A673 (cell line): ENCODE results near the gene IFNAR1. TPM values are rescaled to one million over a fixed set of nuclear protein-coding genes. Genes with fewer than 3 reads are reported as not detected.

Experiments
- BruUV-seq: library from RNA; stranded (reverse); fragments of 400-500 nt; replicated peaks from 2 replicates; lab custom pipeline; 2021; lab: Mats Ljungman, UMichigan
- CTCF ChIA-PET: fragments of 300-600 bp; sonication (Branson Sonifier 250); formaldehyde crosslinking; loops from one replicate; lab custom pipeline; 2022; ENCODE audit warnings: antibody characterized with exemption; lab: Charles Lee
- POLR2A ChIA-PET: fragments of 300-600 bp; sonication (Branson Sonifier 250); formaldehyde crosslinking; loops from one replicate; lab custom pipeline; 2022; ENCODE audit warnings: antibody characterized with exemption; ENCODE audit not compliant: low non-redundant PET; lab: Charles Lee
- DNase-seq: peaks from one replicate; pipeline ENCODE4 v3.0.0-alpha.2; 2015; ENCODE audit warnings: low spot score
- H3K27ac ChIP-seq: fragments of 200-600 bp; sonication (generic); 2 replicates; pipeline ENCODE4 v1.5.1; 2016; ENCODE audit warnings: mixed run types, low read depth, mild to moderate bottlenecking, mixed read lengths, antibody characterized with exemption, low read length; ENCODE audit not compliant: poor library complexity, severe bottlenecking
- H3K27me3 ChIP-seq: fragments of 200-600 bp; sonication (generic); replicated peaks from 2 replicates; pipeline ENCODE4 v1.6.1; 2017; ENCODE audit warnings: mixed run types, low read depth, mild to moderate bottlenecking, mixed read lengths, antibody characterized with exemption, low read length; ENCODE audit not compliant: insufficient read depth, poor library complexity
- H3K36me3 ChIP-seq: fragments of 200-600 bp; sonication (generic); 2 replicates; pipeline ENCODE4 v1.6.1; 2016; ENCODE audit warnings: mixed run types, mild to moderate bottlenecking, mixed read lengths, antibody characterized with exemption, low read length; ENCODE audit not compliant: insufficient read depth, poor library complexity, severe bottlenecking
- H3K4me1 ChIP-seq: fragments of 200-600 bp; sonication (generic); 2 replicates; pipeline ENCODE4 v1.6.1; 2017; ENCODE audit warnings: mixed run types, mild to moderate bottlenecking, mixed read lengths, antibody characterized with exemption, low read length; ENCODE audit not compliant: insufficient read depth, poor library complexity, severe bottlenecking
- H3K4me3 ChIP-seq: fragments of 200-600 bp; sonication (generic); 2 replicates; pipeline ENCODE4 v1.5.1; 2016; ENCODE audit warnings: low read depth, mixed run types, mild to moderate bottlenecking, mixed read lengths, low read length; ENCODE audit not compliant: poor library complexity, severe bottlenecking
- H3K9me3 ChIP-seq: fragments of 200-600 bp; sonication (generic); 2 replicates; pipeline ENCODE4 v1.6.1; 2016; ENCODE audit warnings: mixed run types, low read depth, mild to moderate bottlenecking, mixed read lengths, antibody characterized with exemption, low read length; ENCODE audit not compliant: poor library complexity, severe bottlenecking
- CTCF ChIP-seq: fragments of 300-800, 200-600 bp; sonication (generic); conservative IDR thresholded peaks from 2 replicates; pipeline ENCODE4 v1.5.1; 2017; ENCODE audit warnings: low read depth, mild to moderate bottlenecking, antibody characterized with exemption, low read length, moderate library complexity, mixed read lengths
- EZH2 ChIP-seq: fragments of 200-600 bp; sonication (generic); IDR thresholded peaks from 2 replicates; pipeline ENCODE4 v1.6.1; 2017; ENCODE audit warnings: borderline replicate concordance, low read depth, mild to moderate bottlenecking, mixed read lengths, antibody characterized with exemption, low read length; ENCODE audit not compliant: poor library complexity, severe bottlenecking
- intact Hi-C: fragments of 100-400 bp; cut with micrococcal nuclease; formaldehyde crosslinking; loops from one replicate; pipeline ENCODE4 v1.10.0; 2022; ENCODE audit not compliant: unreplicated experiment
- total RNA-seq: library from RNA; stranded (reverse); gene quantifications from 2 replicates; pipeline ENCODE4 v1.2.3, GENCODE V29; 2021

Gene IFNAR1
- total RNA-seq, 1 experiment from 2014 or later, result 38.1 TPM

- Histone ChIP-seq H3K36me3 (no peaks in the 10 kb centered on the region), H3K4me3 (no peak overlapping the region), H3K27me3 (no peaks in the 10 kb centered on the region), H3K9me3 (peaks cover 16% of the 10 kb centered on the region), H3K4me1 (peaks cover 5% of the 10 kb centered on the region), H3K27ac (no peak overlapping the region)
- CTCF ChIA-PET, result no interaction called here
- no peak for TF ChIP-seq CTCF
- no peak for TF ChIP-seq EZH2
- intact Hi-C loops, result no loop called here
- DNase-seq, result no peak
- POLR2A ChIA-PET, result no interaction called here
- BruUV-seq, result no TSS peak
These were observed 44.8 kb downstream of the IFNAR1 start for GRCh38 chr21:33369586-33369985.

DNA sequence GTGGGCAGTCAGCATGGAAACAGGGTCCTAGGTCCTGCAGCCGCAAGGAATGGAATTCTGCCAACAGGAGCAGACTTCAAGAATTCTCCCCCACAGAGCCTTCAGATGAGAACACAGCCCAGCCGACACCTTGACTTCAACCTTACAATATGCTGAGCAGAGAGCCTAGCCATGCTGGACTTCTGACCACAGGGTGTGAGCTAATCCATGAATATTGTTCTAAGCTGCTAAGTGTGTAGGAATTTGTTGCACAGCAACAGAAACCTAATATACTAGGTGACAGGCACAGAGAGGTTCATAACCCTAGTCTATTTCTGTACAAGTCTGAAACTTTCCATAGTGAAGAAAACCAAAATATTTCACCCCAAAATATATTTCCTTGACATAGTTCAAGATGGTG, 45.5 kb downstream of the IFNAR1 start:
- intact Hi-C loops, result no loop called here
- Histone ChIP-seq H3K27ac (no peak overlapping the region), H3K4me3 (no peak overlapping the region), H3K36me3 (no peaks in the 10 kb centered on the region), H3K27me3 (no peaks in the 10 kb centered on the region), H3K4me1 (peaks cover 6% of the 10 kb centered on the region), H3K9me3 (peaks cover 16% of the 10 kb centered on the region)
- POLR2A ChIA-PET, result no interaction called here
- no peak for DNase-seq
- CTCF ChIA-PET, result no interaction called here
- no TSS peak for BruUV-seq
- no peak for TF ChIP-seq EZH2
- no peak for TF ChIP-seq CTCF

DNA sequence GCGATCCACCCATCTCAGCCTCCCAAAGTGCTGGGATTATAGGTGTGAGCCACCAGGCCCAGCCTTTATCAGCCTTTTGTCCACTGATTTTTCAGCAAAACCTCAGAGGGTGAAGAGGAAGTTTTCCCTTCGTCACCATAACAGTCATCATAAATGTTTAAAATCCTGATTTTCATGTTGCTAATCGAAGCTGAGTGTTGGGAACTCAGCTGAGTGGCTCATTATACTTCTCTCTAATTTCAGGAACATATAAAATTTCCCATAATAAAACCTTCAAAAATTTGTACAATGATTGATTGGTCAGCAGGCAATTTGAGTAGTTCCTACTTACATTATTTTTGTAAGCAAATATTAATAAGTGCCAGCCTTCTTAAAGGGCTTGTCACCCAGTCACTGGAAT, 46.6 kb downstream of the IFNAR1 start:
- peaks cover 6% of the 10 kb centered on the region for H3K4me1 ChIP-seq
- H3K27me3 ChIP-seq, result no peaks in the 10 kb centered on the region
- H3K36me3 ChIP-seq, result no peaks in the 10 kb centered on the region
- POLR2A ChIA-PET, result no interaction called here
- H3K27ac ChIP-seq, result no peak overlapping the region
- no peak for DNase-seq
- intact Hi-C loops, result no loop called here
- no peak for TF ChIP-seq EZH2
- TF ChIP-seq CTCF, result no peak
- CTCF ChIA-PET, result no interaction called here
- BruUV-seq, result no TSS peak
- H3K9me3 ChIP-seq, result peaks cover 16% of the 10 kb centered on the region
- no peak overlapping the region for H3K4me3 ChIP-seq
